HL-60 (cell line): ENCODE data around the gene CORO2A.

Experiments
- DNase-seq, 2 experiments: peaks; one replicate each; pipeline ENCODE4 v3.0.0-alpha.2; 2010 to 2020; ENCODE audit warnings: low read depth in 1 of 2, low spot score in 1 of 2
- H3K27ac ChIP-seq: fragments of 250-450 bp; sonication (Bioruptor Pico); replicated peaks from 2 replicates; pipeline ENCODE4 v1.5.1; 2020; ENCODE audit warnings: mild to moderate bottlenecking, moderate library complexity
- H3K27me3 ChIP-seq: fragments of 250-450 bp; sonication (Bioruptor Pico); 2 replicates; pipeline ENCODE4 v1.5.1; 2021; ENCODE audit warnings: mild to moderate bottlenecking, moderate library complexity; ENCODE audit not compliant: insufficient read depth, poor library complexity, severe bottlenecking
- H3K4me3 ChIP-seq: replicated peaks from 2 replicates; pipeline ENCODE4 v1.5.1; 2011; ENCODE audit warnings: mild to moderate bottlenecking, control low read depth, low read length; ENCODE audit not compliant: insufficient read depth
- GABPA ChIP-seq: IDR thresholded peaks from 2 replicates; pipeline ENCODE4 v1.6.1; 2012; ENCODE audit warnings: low read depth
- POLR2AphosphoS5 ChIP-seq: IDR thresholded peaks from 2 replicates; pipeline ENCODE4 v1.6.1; 2012; ENCODE audit warnings: low read depth
- SPI1 ChIP-seq: IDR thresholded peaks from 2 replicates; pipeline ENCODE4 v1.6.1; 2012; ENCODE audit warnings: low read depth, mild to moderate bottlenecking, borderline replicate concordance
- TF ChIP-seq, protein P1 (sequence below): IDR thresholded peaks from 2 replicates; pipeline ENCODE4 v1.6.1; 2012; ENCODE audit warnings: low read depth; ENCODE audit not compliant: insufficient replicate concordance
- TF ChIP-seq, protein P2 (sequence below): IDR thresholded peaks from one replicate; pipeline ENCODE4 v1.5.1; 2011; ENCODE audit warnings: low read length, control low read depth, inconsistent platforms; ENCODE audit not compliant: insufficient read depth

CORO2A gene

DNA sequence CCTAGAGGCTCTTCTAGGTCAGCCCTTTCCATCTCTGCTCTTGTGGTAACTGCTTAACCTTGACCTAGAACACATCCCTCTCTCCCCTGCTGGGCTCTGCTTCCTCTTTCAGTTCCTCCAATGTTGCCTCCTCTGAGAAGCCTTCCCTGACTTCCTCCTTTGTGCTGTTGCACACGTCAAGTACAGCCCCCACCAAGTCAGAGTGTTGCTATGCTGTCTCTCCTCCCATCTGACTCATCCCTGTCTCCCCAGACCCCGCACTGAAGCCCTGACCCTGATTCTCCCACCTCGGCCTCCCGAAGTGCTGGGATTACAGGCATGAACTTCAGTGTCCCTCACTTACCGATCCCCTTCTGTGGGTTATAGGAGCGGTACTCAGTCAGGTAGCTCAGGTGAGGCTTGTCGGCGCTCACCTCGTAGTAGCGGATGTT, 63.0 kb downstream of the CORO2A start:
- Histone ChIP-seq H3K27ac (peak overlapping the region; percentile 55), H3K27me3 (no peaks in the 10 kb centered on the region), H3K4me3 (no peak overlapping the region)
- peak; percentile 88 to 91 for DNase-seq
- TF ChIP-seq SPI1: peak; percentile 92
- TF ChIP-seq, protein P1, sequence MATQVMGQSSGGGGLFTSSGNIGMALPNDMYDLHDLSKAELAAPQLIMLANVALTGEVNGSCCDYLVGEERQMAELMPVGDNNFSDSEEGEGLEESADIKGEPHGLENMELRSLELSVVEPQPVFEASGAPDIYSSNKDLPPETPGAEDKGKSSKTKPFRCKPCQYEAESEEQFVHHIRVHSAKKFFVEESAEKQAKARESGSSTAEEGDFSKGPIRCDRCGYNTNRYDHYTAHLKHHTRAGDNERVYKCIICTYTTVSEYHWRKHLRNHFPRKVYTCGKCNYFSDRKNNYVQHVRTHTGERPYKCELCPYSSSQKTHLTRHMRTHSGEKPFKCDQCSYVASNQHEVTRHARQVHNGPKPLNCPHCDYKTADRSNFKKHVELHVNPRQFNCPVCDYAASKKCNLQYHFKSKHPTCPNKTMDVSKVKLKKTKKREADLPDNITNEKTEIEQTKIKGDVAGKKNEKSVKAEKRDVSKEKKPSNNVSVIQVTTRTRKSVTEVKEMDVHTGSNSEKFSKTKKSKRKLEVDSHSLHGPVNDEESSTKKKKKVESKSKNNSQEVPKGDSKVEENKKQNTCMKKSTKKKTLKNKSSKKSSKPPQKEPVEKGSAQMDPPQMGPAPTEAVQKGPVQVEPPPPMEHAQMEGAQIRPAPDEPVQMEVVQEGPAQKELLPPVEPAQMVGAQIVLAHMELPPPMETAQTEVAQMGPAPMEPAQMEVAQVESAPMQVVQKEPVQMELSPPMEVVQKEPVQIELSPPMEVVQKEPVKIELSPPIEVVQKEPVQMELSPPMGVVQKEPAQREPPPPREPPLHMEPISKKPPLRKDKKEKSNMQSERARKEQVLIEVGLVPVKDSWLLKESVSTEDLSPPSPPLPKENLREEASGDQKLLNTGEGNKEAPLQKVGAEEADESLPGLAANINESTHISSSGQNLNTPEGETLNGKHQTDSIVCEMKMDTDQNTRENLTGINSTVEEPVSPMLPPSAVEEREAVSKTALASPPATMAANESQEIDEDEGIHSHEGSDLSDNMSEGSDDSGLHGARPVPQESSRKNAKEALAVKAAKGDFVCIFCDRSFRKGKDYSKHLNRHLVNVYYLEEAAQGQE: no peak
- no peak for TF ChIP-seq GABPA
- TF ChIP-seq, protein P2, sequence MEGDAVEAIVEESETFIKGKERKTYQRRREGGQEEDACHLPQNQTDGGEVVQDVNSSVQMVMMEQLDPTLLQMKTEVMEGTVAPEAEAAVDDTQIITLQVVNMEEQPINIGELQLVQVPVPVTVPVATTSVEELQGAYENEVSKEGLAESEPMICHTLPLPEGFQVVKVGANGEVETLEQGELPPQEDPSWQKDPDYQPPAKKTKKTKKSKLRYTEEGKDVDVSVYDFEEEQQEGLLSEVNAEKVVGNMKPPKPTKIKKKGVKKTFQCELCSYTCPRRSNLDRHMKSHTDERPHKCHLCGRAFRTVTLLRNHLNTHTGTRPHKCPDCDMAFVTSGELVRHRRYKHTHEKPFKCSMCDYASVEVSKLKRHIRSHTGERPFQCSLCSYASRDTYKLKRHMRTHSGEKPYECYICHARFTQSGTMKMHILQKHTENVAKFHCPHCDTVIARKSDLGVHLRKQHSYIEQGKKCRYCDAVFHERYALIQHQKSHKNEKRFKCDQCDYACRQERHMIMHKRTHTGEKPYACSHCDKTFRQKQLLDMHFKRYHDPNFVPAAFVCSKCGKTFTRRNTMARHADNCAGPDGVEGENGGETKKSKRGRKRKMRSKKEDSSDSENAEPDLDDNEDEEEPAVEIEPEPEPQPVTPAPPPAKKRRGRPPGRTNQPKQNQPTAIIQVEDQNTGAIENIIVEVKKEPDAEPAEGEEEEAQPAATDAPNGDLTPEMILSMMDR: no peak

DNA sequence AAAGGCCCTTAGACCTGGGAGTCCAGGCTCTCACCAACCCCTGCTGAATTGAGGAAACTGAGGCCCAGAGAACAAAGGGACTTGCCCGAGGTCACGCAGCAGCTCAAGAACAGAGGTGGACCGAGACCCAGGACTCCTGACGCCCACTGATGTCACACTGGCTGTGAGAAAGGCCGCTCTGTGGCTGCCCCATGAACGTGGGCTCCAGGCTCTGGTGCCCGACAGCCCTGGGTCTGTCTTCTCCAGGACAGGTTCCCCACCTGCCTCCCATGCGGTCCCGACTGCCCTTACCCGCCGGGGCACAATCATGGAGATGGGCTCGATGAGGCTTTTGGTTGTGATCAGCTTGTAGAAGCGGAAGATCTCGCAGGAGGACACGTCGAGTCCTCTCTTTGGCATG, 64.1 kb downstream of the CORO2A start:
- Histone ChIP-seq H3K4me3 (no peak overlapping the region), H3K27me3 (no peaks in the 10 kb centered on the region), H3K27ac (peak overlapping the region; percentile 55)
- no peak for TF ChIP-seq POLR2AphosphoS5
- no peak for TF ChIP-seq GABPA
- TF ChIP-seq SPI1: no peak
- TF ChIP-seq, protein P2: no peak
- TF ChIP-seq, protein P1: no peak
- no peak for DNase-seq

DNA sequence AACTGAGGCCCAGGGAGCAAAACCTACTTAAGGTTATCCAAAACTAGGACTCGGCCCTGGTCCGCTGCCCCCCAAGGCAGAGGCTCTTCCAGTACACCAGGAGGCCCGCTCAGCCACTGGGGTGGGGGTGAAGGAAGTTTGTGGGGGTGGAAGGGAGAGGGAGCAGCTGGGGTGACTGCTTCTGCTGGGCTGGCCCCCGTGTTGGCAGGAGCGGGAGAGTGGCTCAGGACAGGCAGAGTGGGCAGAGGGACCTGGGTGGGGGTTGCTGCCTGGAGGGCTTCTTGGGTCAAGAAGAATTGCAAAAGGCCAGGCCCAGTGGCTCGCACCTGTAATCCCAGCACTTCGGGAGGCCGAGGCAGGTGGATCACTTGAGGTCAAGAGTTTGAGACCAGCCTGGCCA, 65.2 kb downstream of the CORO2A start:
- no peak for DNase-seq
- Histone ChIP-seq H3K27me3 (no peaks in the 10 kb centered on the region), H3K27ac (no peak overlapping the region), H3K4me3 (no peak overlapping the region)
- no peak for TF ChIP-seq GABPA
- TF ChIP-seq POLR2AphosphoS5: no peak
- TF ChIP-seq, protein P1: no peak
- TF ChIP-seq, protein P2: no peak
- TF ChIP-seq SPI1: no peak
